Panc1 (cell line): Measurements from ENCODE around the gene NUDT3. TPM values are rescaled to one million over a fixed set of nuclear protein-coding genes. Genes with fewer than 3 reads are reported as not detected.
A peak's percentile ranks its signal among the peaks of the same experiment; 100 is the strongest.

Experiments
- ATAC-seq: fragments of 200-7000 bp; cut with Tn5 transposase; 2 replicates; pipeline ENCODE4 v1.9.1; 2020; ENCODE audit warnings: mild to moderate bottlenecking, moderate library complexity
- BruUV-seq: library from RNA; stranded (reverse); fragments of 400-500 nt; replicated peaks from 2 replicates; lab custom pipeline; 2021; lab: Mats Ljungman, UMichigan
- CTCF ChIA-PET: fragments of 300-600 bp; sonication (Branson Sonifier 250); formaldehyde crosslinking; loops from one replicate; lab custom pipeline; 2022; ENCODE audit warnings: antibody characterized with exemption; lab: Charles Lee
- POLR2A ChIA-PET: fragments of 300-600 bp; sonication (Branson Sonifier 250); formaldehyde crosslinking; loops from one replicate; lab custom pipeline; 2022; ENCODE audit warnings: antibody characterized with exemption; lab: Charles Lee
- DNase-seq: peaks from one replicate; pipeline ENCODE4 v3.0.0-alpha.2; 2010; ENCODE audit warnings: low read depth, low spot score
- H3K27ac ChIP-seq: 2 replicates; pipeline ENCODE4 v1.5.1; 2011; ENCODE audit warnings: mild to moderate bottlenecking, low read length, inconsistent platforms
- H3K27me3 ChIP-seq: fragments of 200-500 bp; sonication (Bioruptor generic); 2 replicates; pipeline ENCODE4 v1.6.0; 2014; ENCODE audit warnings: low read length, inconsistent platforms; ENCODE audit not compliant: control insufficient read depth, insufficient read depth
- H3K36me3 ChIP-seq: fragments of 200-500 bp; sonication (Bioruptor generic); 2 replicates; pipeline ENCODE4 v1.5.1; 2014; ENCODE audit warnings: inconsistent platforms, mild to moderate bottlenecking, low read length, moderate library complexity; ENCODE audit not compliant: control insufficient read depth, insufficient read depth
- H3K4me1 ChIP-seq: 2 replicates; pipeline ENCODE4 v1.5.1; 2011; ENCODE audit warnings: inconsistent platforms, mild to moderate bottlenecking, low read length, moderate library complexity; ENCODE audit not compliant: control insufficient read depth, insufficient read depth
- H3K4me3 ChIP-seq, 2 experiments: 2 replicates each; pipeline ENCODE4 v1.5.1; 2011 to 2012; ENCODE audit warnings: low read depth in 2 of 2, low read length in 2 of 2, mild to moderate bottlenecking in 2 of 2, inconsistent platforms in 1 of 2, moderate library complexity in 1 of 2
- H3K9me3 ChIP-seq: fragments of 200-500 bp; sonication (Bioruptor generic); 2 replicates; pipeline ENCODE4 v1.5.1; 2014; ENCODE audit warnings: low read depth, mild to moderate bottlenecking, inconsistent platforms, low read length, moderate library complexity; ENCODE audit not compliant: control insufficient read depth, insufficient read depth
- CTCF ChIP-seq: fragments of 450-650 bp; IDR thresholded peaks from 2 replicates; pipeline ENCODE4 v1.5.1; 2017; ENCODE audit warnings: mild to moderate bottlenecking
- POLR2AphosphoS5 ChIP-seq: IDR thresholded peaks from 2 replicates; pipeline ENCODE4 v1.6.1; 2012; ENCODE audit warnings: mild to moderate bottlenecking, low read depth, low read length, moderate library complexity
- SIN3A ChIP-seq: IDR thresholded peaks from 2 replicates; pipeline ENCODE4 v1.6.1; 2012; ENCODE audit warnings: low read depth, mild to moderate bottlenecking, low read length, moderate library complexity, borderline replicate concordance; ENCODE audit not compliant: insufficient read depth
- TCF7L2 ChIP-seq: IDR thresholded peaks from 2 replicates; pipeline ENCODE4 v1.6.1; 2011; ENCODE audit warnings: mild to moderate bottlenecking, low read depth, low read length, inconsistent platforms
- in situ Hi-C: cut with HindIII; loops from 2 replicates; pipeline ENCODE4 v1.10.0; 2016; ENCODE audit warnings: low sequenced_read_pairs, low pct_unique_long_range_greater_than_20kb
- intact Hi-C: fragments of 100-400 bp; cut with micrococcal nuclease; formaldehyde crosslinking; loops from one replicate; pipeline ENCODE4 v1.10.0; 2022; ENCODE audit not compliant: unreplicated experiment
- total RNA-seq: library from RNA; stranded (reverse); gene quantifications from one replicate; pipeline ENCODE4 v1.2.1, GENCODE V29; 2021; ENCODE audit not compliant: unreplicated experiment
- TF ChIP-seq, protein P1 (sequence below), 2 experiments: IDR thresholded peaks; 2 replicates each; pipeline ENCODE4 v1.6.1; 2011 to 2012; ENCODE audit warnings: low read depth in 2 of 2, control low read depth in 1 of 2, low read length in 1 of 2, mild to moderate bottlenecking in 1 of 2, moderate library complexity in 1 of 2; ENCODE audit not compliant: insufficient read depth in 1 of 2

NUDT3 gene
- total RNA-seq, 1 experiment from 2014 or later = 25.9 TPM

DNA sequence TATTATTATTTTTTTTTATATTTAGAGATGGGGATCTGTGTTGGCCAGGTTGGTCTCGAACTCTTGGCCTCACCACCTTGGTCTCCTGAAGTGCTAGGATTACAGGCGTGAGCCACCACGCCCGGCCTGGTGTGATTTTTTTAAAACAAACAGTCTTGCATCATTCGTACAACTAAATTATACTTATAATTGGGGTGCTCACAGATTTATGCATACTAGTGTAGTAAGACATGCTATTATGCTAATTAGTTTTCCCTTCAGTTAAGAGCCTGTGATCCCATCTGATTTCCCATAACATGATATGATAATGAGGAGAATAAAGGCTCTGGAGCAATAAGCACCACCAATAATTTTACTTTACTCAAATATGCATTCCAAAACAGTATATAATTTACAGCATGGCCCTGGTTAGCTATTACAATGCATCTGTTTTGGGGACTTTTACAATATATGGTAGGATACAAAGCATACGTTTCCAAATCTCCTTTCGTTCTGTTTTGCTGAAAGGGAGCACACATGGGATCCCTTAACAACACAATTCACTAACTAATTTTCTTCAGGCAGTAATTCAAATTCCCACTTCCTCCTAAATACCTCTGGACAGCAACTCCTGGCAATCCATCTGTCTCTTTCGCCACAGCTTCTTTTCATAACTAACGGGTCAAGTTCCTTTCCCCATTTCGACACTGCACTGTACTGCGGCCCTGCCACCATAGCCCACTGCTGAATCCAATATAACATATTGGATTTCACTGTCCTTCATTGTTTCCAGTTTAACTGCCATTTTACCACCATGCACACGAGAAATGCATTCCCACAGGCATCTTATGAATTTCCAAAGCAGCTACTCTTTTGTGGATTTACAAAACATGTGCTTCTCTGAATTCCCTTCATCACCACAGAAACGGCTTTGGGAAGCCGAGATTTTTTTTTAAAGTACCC, 1.7 kb downstream of the NUDT3 start:
- Histone ChIP-seq H3K27ac (peak overlapping the region; percentile 94), H3K4me3 (peak overlapping the region; percentile 68 to 81), H3K4me1 (peaks cover 39% of the 10 kb centered on the region), H3K36me3 (no peaks in the 10 kb centered on the region), H3K27me3 (no peaks in the 10 kb centered on the region), H3K9me3 (no peaks in the 10 kb centered on the region)
- CTCF ChIA-PET = interaction anchor here (1.0 kb wide), 1 partner anchor 141 kb away, joined by 5 read pairs; no protein-coding TSS in a partner anchor
- DNase-seq (no peak), ATAC-seq (no peak)
- TSS peak; percentile 72 for BruUV-seq
- intact Hi-C loops = no loop called here
- TF ChIP-seq TCF7L2 = no peak
- TF ChIP-seq SIN3A = 0 out of 2 replicates have a peak, but pooled peaks have one; percentile 19
- TF ChIP-seq POLR2AphosphoS5 = no peak
- TF ChIP-seq, protein P1, sequence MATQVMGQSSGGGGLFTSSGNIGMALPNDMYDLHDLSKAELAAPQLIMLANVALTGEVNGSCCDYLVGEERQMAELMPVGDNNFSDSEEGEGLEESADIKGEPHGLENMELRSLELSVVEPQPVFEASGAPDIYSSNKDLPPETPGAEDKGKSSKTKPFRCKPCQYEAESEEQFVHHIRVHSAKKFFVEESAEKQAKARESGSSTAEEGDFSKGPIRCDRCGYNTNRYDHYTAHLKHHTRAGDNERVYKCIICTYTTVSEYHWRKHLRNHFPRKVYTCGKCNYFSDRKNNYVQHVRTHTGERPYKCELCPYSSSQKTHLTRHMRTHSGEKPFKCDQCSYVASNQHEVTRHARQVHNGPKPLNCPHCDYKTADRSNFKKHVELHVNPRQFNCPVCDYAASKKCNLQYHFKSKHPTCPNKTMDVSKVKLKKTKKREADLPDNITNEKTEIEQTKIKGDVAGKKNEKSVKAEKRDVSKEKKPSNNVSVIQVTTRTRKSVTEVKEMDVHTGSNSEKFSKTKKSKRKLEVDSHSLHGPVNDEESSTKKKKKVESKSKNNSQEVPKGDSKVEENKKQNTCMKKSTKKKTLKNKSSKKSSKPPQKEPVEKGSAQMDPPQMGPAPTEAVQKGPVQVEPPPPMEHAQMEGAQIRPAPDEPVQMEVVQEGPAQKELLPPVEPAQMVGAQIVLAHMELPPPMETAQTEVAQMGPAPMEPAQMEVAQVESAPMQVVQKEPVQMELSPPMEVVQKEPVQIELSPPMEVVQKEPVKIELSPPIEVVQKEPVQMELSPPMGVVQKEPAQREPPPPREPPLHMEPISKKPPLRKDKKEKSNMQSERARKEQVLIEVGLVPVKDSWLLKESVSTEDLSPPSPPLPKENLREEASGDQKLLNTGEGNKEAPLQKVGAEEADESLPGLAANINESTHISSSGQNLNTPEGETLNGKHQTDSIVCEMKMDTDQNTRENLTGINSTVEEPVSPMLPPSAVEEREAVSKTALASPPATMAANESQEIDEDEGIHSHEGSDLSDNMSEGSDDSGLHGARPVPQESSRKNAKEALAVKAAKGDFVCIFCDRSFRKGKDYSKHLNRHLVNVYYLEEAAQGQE (IDR thresholded peaks at IDR 0.05; ENCODE audit: insufficient read depth in 1 of 2, low read depth in 2 of 2, low read length in 1 of 2) = peak in 1 of 2 experiments; percentile 59; a peak in 1 of 4 replicates
- TF ChIP-seq CTCF = no peak
- POLR2A ChIA-PET = interaction anchor here (0.5 to 0.6 kb wide), 4 partner anchors 77 to 553 kb away, joined by 3 read pairs; partner anchors contain the start of gene HMGA1
- in situ Hi-C loops = no loop called here

- ATAC-seq (no peak), DNase-seq (no peak)
- BruUV-seq = TSS peak; percentile 31
- CTCF ChIA-PET = no interaction called here
- TF ChIP-seq TCF7L2 (no peak), SIN3A (no peak), CTCF (no peak), POLR2AphosphoS5 (no peak)
- TF ChIP-seq, protein P1 (IDR thresholded peaks at IDR 0.05; ENCODE audit: insufficient read depth in 1 of 2, low read depth in 2 of 2, low read length in 1 of 2) = no peak
- Histone ChIP-seq H3K27me3 (no peaks in the 10 kb centered on the region), H3K4me3 (no peak overlapping the region), H3K9me3 (no peaks in the 10 kb centered on the region), H3K4me1 (peaks cover 44% of the 10 kb centered on the region), H3K27ac (no peak overlapping the region), H3K36me3 (no peaks in the 10 kb centered on the region)
- in situ Hi-C loops = no loop called here
- intact Hi-C loops = no loop called here
- POLR2A ChIA-PET = no interaction called here
Measured at GRCh38 chr6:34389034-34389433, 3.4 kb downstream of the NUDT3 start.
